K562 (cell line): ENCODE results near the gene ENDOU. TPM values are rescaled to one million over a fixed set of nuclear protein-coding genes. Genes with fewer than 3 reads are reported as not detected.

Experiments
- DIDO1 ChIP-seq: fragments of 450-650 bp; IDR thresholded peaks from 2 replicates; pipeline ENCODE4 v1.6.1; 2016; ENCODE audit warnings: low read depth, missing biosample characterization, missing genetic modification characterization
- HCFC1 ChIP-seq: IDR thresholded peaks from 2 replicates; pipeline ENCODE4 v1.6.1; 2012; ENCODE audit warnings: low read depth, low read length, improper control_type of control experiment
- NR2C2 ChIP-seq, 2 experiments: fragments of 200-800 bp in 1 of 2; sonication (Bioruptor generic) in 1 of 2; sonication (generic) in 1 of 2; formaldehyde crosslinking in 1 of 2; IDR thresholded peaks; 2 replicates each; pipeline versions ENCODE4 v1.6.1 to v1.8.0; 2016 to 2022; ENCODE audit warnings: mild to moderate bottlenecking in 1 of 2, missing compliant biosample characterization in 1 of 2, missing genetic modification characterization in 1 of 2, missing genetic modification reagents in 1 of 2
- RBM17 ChIP-seq: fragments of 200-400 bp; formaldehyde crosslinking; IDR thresholded peaks from 2 replicates; pipeline ENCODE4 v1.6.1; 2017; ENCODE audit warnings: low read depth, mild to moderate bottlenecking, low read length, borderline replicate concordance
- RBM25 ChIP-seq: fragments of 200-400 bp; formaldehyde crosslinking; IDR thresholded peaks from 2 replicates; pipeline ENCODE4 v1.6.1; 2018; ENCODE audit warnings: low read length, low read depth, moderate library complexity; ENCODE audit not compliant: severe bottlenecking
- RERE ChIP-seq: sonication (generic); formaldehyde crosslinking; IDR thresholded peaks from 2 replicates; pipeline ENCODE4 v1.8.0; 2023; ENCODE audit warnings: missing genetic modification reagents, mild to moderate bottlenecking, borderline replicate concordance
- SIN3B ChIP-seq: fragments of 450-650 bp; IDR thresholded peaks from 2 replicates; pipeline ENCODE4 v1.6.1; 2017; ENCODE audit warnings: low read depth, mild to moderate bottlenecking, moderate library complexity
- SIRT6 ChIP-seq: IDR thresholded peaks from one replicate; pipeline ENCODE4 v1.6.1; 2012; ENCODE audit warnings: low read depth, mild to moderate bottlenecking, control low read depth, inconsistent platforms, low read length, moderate library complexity
- SMARCA5 ChIP-seq: fragments of 450-650 bp; IDR thresholded peaks from 2 replicates; pipeline ENCODE4 v1.6.1; 2016
- TBP ChIP-seq: optimal IDR thresholded peaks from 2 replicates; pipeline ENCODE3; 2011; ENCODE audit warnings: low read depth, low read length, improper control_type of control experiment
- YY1 ChIP-seq, 3 experiments: IDR thresholded peaks; 2 replicates each; pipeline ENCODE4 v1.6.1; 2011; ENCODE audit warnings: low read length in 2 of 3, mild to moderate bottlenecking in 2 of 3, moderate library complexity in 2 of 3, borderline replicate concordance in 1 of 3, control low read depth in 1 of 3, low read depth in 1 of 3; ENCODE audit not compliant: insufficient read depth in 3 of 3, insufficient replicate concordance in 2 of 3, control insufficient read depth in 1 of 3, insufficient read length in 1 of 3; ENCODE audit errors: extremely low read depth in 1 of 3
- ZFX ChIP-seq: sonication (generic); formaldehyde crosslinking; IDR thresholded peaks from 2 replicates; pipeline ENCODE4 v1.8.0; 2022; ENCODE audit warnings: mild to moderate bottlenecking, missing genetic modification reagents, moderate library complexity
- ZNF134 ChIP-seq: fragments of 250-450 bp; sonication (Bioruptor Pico); conservative IDR thresholded peaks from 2 replicates; pipeline ENCODE4 v1.4.0; 2020
- ZNF263 ChIP-seq: sonication (generic); formaldehyde crosslinking; IDR thresholded peaks from 2 replicates; pipeline ENCODE4 v1.8.0; 2022; ENCODE audit warnings: mild to moderate bottlenecking, missing genetic modification reagents, borderline replicate concordance
- polyA plus RNA-seq, 8 experiments: library from polyadenylated mRNA; depleted of rRNA in 4 of 8; stranded (reverse) in 5 of 8; unstranded in 3 of 8; fragments of >200 nt; fragmentation: Nextera tagmentation in 2 of 8; fragmentation: Illumina TruSeq in 1 of 8; extraction: Ambion mirVana in 2 of 8; extraction: Trizol in 1 of 8; gene quantifications; 2 replicates each; pipeline versions ENCODE4 v1.2.1 to v1.2.3, GENCODE V29; 2011 to 2014; ENCODE audit warnings: inconsistent platforms in 1 of 8, missing spikeins in 1 of 8
- total RNA-seq, 7 experiments: library from RNA; depleted of rRNA in 6 of 7; stranded (reverse); fragments of >200 nt in 6 of 7; fragmentation: Illumina TruSeq in 2 of 7; extraction: Trizol in 2 of 7; gene quantifications; 2 replicates each; pipeline versions ENCODE4 v1.2.1 to v1.2.3, GENCODE V29; 2011 to 2021; ENCODE audit warnings: low replicate concordance in 1 of 7
- TF ChIP-seq, protein P1 (sequence below): fragments of 450-650 bp; formaldehyde crosslinking; IDR thresholded peaks from 2 replicates; pipeline ENCODE4 v1.4.0; 2020; ENCODE audit warnings: mild to moderate bottlenecking, moderate library complexity

Gene ENDOU
- total and polyA plus RNA-seq, 9 of the 15 experiments (the other 6 are each of a cell fraction or from before 2014, with no cell fraction given) = 0.03 TPM; not detected in 8

- TF ChIP-seq RERE (CRISPR knock-in tag) (0 out of 2 replicates have a peak, but pooled peaks have one; percentile 18), DIDO1 (no peak), TBP (peak; percentile 71), NR2C2 (CRISPR knock-in tag; IDR thresholded peaks at IDR 0.05) (no peak), NR2C2 (tag; IDR thresholded peaks at IDR 0.05) (no peak), SIRT6 (no peak), RBM25 (no peak), ZNF134 (CRISPR knock-in tag) (no peak), HCFC1 (peak; percentile 42; the same call in 1 of the 2 replicates), SIN3B (peak; percentile 65), YY1 (IDR thresholded peaks at IDR 0.05; ENCODE audit: borderline replicate concordance in 1 of 3, control insufficient read depth in 1 of 3, extremely low read depth in 1 of 3, insufficient read depth in 3 of 3, insufficient read length in 1 of 3, insufficient replicate concordance in 2 of 3, low read depth in 1 of 3, low read length in 2 of 3) (peak in 1 of 3 experiments; percentile 42), ZFX (CRISPR knock-in tag) (peak; percentile 67), ZNF263 (CRISPR knock-in tag) (no peak), RBM17 (no peak), SMARCA5 (no peak)
- TF ChIP-seq, protein P1, sequence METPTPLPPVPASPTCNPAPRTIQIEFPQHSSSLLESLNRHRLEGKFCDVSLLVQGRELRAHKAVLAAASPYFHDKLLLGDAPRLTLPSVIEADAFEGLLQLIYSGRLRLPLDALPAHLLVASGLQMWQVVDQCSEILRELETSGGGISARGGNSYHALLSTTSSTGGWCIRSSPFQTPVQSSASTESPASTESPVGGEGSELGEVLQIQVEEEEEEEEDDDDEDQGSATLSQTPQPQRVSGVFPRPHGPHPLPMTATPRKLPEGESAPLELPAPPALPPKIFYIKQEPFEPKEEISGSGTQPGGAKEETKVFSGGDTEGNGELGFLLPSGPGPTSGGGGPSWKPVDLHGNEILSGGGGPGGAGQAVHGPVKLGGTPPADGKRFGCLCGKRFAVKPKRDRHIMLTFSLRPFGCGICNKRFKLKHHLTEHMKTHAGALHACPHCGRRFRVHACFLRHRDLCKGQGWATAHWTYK (CRISPR knock-in tag) = peak; percentile 35; the same call in 1 of the 2 replicates
Measured at GRCh38 chr12:47773062-47773857, 48.0 kb upstream of the ENDOU start, which contains the start of gene SLC48A1 (continued).
